ENCODE results near the gene SEC61G. TPM values are rescaled to one million over a fixed set of nuclear protein-coding genes. Genes with fewer than 3 reads are reported as not detected.

The SEC61G gene
- total RNA-seq, 2 donors from 2014 or later: 165 to 192 TPM

DNA sequence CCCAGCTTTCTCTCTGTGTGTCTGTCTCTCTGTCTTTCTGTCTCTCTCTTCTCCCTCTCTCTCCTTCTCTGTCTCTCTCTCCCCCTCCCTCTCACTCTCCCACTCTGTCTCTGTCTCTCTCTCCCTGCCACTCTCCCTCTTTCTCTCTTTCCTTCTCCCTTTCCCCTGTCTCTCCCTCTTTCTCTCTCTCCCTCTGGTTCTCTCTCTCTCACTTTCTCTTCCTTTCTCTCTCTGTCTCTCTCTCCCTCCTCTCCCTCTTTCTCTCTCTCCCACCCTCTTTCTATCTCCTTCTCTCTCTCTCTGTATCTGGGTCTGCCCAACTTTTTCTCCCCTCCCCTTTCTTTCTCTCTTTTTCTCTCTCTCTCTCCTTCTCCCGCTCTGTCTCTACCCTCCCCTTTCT is 36.5 kb downstream of the SEC61G start:
- Mint-ChIP-seq H3K9me3 (peaks cover 5% of the 10 kb centered on the region), H3K27ac (no peak overlapping the region), H3K4me1 (no peaks in the 10 kb centered on the region), H3K4me3 (no peak overlapping the region), H3K36me3 (ENCODE audit: low read depth) (no peaks in the 10 kb centered on the region), H3K27me3 (no peaks in the 10 kb centered on the region)
- no peak for ATAC-seq (replicated peaks)

- Mint-ChIP-seq H3K4me3 (no peak overlapping the region), H3K27me3 (no peaks in the 10 kb centered on the region), H3K27ac (no peak overlapping the region), H3K9me3 (peaks cover 5% of the 10 kb centered on the region), H3K36me3 (ENCODE audit: low read depth) (no peaks in the 10 kb centered on the region), H3K4me1 (no peaks in the 10 kb centered on the region)
- ATAC-seq (replicated peaks): no peak
Measured at GRCh38 chr7:54722026-54722425, 37.0 kb downstream of the SEC61G start.

- Mint-ChIP-seq H3K27ac (peak overlapping the region; percentile 11), H3K4me1 (no peaks in the 10 kb centered on the region), H3K4me3 (no peak overlapping the region), H3K27me3 (no peaks in the 10 kb centered on the region), H3K9me3 (peaks cover 5% of the 10 kb centered on the region), H3K36me3 (ENCODE audit: low read depth) (no peaks in the 10 kb centered on the region)
- ATAC-seq (replicated peaks): peak; percentile 74
Measured at GRCh38 chr7:54719974-54720373, 39.0 kb downstream of the SEC61G start.

DNA sequence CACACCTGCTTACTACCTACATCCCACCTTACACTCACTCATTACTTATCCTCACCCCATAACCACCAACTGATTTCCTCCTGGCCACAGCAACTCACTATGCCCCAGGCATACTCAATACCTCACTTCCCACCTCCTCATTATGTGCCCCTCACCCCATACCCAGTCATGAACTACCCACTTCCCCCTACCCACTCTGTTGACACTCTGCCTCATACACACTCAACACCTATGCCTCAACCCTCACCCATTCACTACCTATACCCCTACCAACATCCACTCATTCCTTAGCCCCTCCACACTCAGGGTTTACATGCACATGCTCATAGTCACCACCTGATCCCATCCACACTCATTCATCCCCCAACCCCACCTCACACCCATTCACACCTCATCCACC is 39.6 kb downstream of the SEC61G start:
- H3K4me1 Mint-ChIP-seq: no peaks in the 10 kb centered on the region
- ATAC-seq (replicated peaks): peak; percentile 70
- no peak overlapping the region for H3K27ac Mint-ChIP-seq
- H3K36me3 Mint-ChIP-seq (ENCODE audit: low read depth): no peaks in the 10 kb centered on the region
- peaks cover 5% of the 10 kb centered on the region for H3K9me3 Mint-ChIP-seq
- no peak overlapping the region for H3K4me3 Mint-ChIP-seq
- H3K27me3 Mint-ChIP-seq: no peaks in the 10 kb centered on the region

GRCh38 chr7:54712820-54713219 is 46.2 kb downstream of the SEC61G start:
- no peak overlapping the region for H3K27ac Mint-ChIP-seq
- H3K36me3 Mint-ChIP-seq (ENCODE audit: low read depth): no peaks in the 10 kb centered on the region
- H3K4me1 Mint-ChIP-seq: no peaks in the 10 kb centered on the region
- ATAC-seq (replicated peaks): no peak
- peaks cover 15% of the 10 kb centered on the region for H3K9me3 Mint-ChIP-seq
- H3K4me3 Mint-ChIP-seq: no peak overlapping the region
- peaks cover 13% of the 10 kb centered on the region for H3K27me3 Mint-ChIP-seq

DNA sequence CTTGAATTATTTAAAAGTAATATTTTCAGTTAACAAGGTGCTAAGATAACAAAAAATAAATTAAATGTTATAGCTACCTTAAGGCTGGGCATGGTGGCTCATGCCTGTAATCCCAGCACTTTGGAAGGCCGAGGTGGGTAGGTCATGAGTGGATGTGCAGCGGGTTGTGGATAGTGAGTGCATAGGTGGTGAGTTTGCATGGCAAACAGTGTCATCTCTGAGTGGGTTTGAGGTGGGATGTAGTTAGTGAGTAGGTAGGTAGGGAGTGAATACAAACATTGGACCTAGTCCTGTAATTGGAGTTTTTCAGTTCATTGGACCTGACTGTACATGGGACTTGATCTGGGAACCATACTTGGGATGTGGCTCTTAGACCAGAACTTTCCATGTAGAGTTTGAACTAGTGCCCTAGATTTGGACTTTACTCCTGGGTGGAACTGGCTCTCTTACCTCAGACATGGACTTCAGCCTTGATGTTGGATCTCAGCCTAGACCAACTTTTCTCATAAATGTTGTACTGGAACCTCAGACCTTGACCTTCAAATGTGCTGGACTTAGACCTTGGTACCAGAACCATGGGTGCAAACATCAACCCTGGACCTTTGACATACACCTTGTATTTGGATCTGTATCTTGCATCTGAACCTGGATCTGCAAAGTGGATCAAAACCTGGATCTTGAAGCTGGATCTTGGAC is 47.0 kb downstream of the SEC61G start:
- Mint-ChIP-seq H3K4me3 (no peak overlapping the region), H3K27ac (no peak overlapping the region), H3K4me1 (no peaks in the 10 kb centered on the region), H3K27me3 (peaks cover 15% of the 10 kb centered on the region), H3K36me3 (ENCODE audit: low read depth) (no peaks in the 10 kb centered on the region), H3K9me3 (peaks cover 15% of the 10 kb centered on the region)
- ATAC-seq (replicated peaks): no peak

DNA sequence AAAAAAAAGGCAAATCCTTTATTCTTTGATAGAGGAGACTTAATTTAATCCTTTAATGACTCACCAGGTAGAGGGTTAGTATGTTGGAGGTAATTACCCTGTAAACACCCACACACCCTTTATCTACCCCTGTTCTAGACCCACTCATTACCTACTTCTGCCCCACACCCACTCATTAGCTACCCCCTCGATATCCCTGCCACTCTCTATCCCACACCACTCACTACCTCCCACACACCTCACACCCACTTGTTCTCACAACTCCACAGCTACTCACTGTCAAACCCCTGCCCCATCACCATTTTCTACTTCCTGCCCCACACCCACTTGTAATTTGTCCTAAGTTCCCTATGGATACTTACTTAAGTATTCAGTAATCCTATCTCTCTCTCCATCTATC is 49.7 kb downstream of the SEC61G start:
- Mint-ChIP-seq H3K36me3 (ENCODE audit: low read depth) (no peaks in the 10 kb centered on the region), H3K4me3 (no peak overlapping the region), H3K27ac (no peak overlapping the region), H3K27me3 (peaks cover 19% of the 10 kb centered on the region), H3K4me1 (no peaks in the 10 kb centered on the region), H3K9me3 (peaks cover 21% of the 10 kb centered on the region)
- no peak for ATAC-seq (replicated peaks)

DNA sequence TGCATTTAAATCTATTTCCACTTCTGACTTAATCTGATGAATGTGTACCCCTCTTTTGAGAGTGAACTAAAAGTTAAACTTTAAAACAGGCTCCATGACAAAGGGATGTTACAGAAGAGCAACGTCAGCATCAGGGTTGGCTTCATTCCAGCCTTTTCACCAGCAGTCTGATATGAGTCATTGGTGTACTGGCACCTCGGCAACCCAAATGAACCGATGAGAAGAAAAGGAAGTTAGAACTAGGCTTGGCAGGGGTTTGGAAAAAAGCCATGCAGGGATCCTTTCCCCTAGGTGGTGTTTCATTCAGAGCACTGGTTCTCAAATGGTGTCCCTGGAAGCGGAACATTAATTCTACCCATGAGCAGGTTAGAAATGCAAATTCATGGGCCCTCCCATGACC is 53.6 kb downstream of the SEC61G start:
- Mint-ChIP-seq H3K27me3 (peaks cover 12% of the 10 kb centered on the region), H3K36me3 (ENCODE audit: low read depth) (no peaks in the 10 kb centered on the region), H3K9me3 (peaks cover 14% of the 10 kb centered on the region), H3K27ac (no peak overlapping the region), H3K4me1 (no peaks in the 10 kb centered on the region), H3K4me3 (no peak overlapping the region)
- ATAC-seq (replicated peaks): no peak

DNA sequence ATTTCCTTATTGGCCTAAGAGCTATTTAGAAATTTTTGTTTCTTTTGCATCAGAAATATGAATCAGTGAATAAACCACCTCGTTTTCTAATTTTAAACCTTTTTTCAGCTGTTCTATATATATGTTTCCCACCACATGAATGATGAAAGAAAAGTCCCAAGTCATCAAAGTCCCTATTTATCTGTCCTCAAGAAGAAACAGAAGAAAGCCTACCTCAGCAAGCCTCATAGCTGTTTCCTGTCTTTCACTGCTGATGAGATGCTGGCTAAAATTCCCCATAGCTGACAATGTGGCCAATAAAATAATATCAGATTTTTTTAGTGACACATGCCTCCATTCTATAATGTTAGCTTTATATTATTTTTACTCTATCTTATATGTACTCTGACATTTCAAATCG is 54.2 kb downstream of the SEC61G start:
- Mint-ChIP-seq H3K27me3 (peaks cover 12% of the 10 kb centered on the region), H3K36me3 (ENCODE audit: low read depth) (no peaks in the 10 kb centered on the region), H3K4me1 (no peaks in the 10 kb centered on the region), H3K9me3 (peaks cover 14% of the 10 kb centered on the region), H3K27ac (no peak overlapping the region), H3K4me3 (no peak overlapping the region)
- no peak for ATAC-seq (replicated peaks)

Other genes starting within 250 kb of the SEC61G start
- not detected for gene VSTM2A, start 216.8 kb downstream of the SEC61G start, total RNA-seq